ENCODE measurements around the gene TMEM171.

DNA sequence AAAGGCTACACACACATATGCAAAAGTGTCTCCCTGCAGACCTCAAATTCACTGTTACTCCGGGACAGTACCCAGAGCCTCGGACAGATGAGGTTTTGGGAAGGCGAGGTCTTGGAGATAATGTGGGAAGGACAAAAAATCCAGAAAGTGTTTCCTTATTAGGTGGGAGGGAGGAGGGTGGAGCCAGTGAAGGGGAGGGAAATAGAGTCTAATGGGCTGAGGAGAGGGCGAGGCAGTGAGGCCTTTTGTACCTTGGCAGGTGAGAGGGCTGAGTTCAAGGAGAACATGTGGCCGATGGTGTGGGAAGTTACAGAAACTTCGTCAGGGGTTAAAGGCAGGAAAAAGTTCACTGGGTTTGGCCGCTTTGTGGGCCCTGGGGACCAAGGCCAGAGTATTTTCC is 30.5 kb downstream of the TMEM171 start:
- TF ChIP-seq CTCF (IDR thresholded peaks at IDR 0.05) (no peak), SIN3A (IDR thresholded peaks at IDR 0.05; ENCODE audit: borderline replicate concordance, insufficient read depth, low read depth, low read length) (no peak), POLR2AphosphoS5 (IDR thresholded peaks at IDR 0.05; ENCODE audit: low read depth, low read length) (no peak)
- TF ChIP-seq, protein P1, sequence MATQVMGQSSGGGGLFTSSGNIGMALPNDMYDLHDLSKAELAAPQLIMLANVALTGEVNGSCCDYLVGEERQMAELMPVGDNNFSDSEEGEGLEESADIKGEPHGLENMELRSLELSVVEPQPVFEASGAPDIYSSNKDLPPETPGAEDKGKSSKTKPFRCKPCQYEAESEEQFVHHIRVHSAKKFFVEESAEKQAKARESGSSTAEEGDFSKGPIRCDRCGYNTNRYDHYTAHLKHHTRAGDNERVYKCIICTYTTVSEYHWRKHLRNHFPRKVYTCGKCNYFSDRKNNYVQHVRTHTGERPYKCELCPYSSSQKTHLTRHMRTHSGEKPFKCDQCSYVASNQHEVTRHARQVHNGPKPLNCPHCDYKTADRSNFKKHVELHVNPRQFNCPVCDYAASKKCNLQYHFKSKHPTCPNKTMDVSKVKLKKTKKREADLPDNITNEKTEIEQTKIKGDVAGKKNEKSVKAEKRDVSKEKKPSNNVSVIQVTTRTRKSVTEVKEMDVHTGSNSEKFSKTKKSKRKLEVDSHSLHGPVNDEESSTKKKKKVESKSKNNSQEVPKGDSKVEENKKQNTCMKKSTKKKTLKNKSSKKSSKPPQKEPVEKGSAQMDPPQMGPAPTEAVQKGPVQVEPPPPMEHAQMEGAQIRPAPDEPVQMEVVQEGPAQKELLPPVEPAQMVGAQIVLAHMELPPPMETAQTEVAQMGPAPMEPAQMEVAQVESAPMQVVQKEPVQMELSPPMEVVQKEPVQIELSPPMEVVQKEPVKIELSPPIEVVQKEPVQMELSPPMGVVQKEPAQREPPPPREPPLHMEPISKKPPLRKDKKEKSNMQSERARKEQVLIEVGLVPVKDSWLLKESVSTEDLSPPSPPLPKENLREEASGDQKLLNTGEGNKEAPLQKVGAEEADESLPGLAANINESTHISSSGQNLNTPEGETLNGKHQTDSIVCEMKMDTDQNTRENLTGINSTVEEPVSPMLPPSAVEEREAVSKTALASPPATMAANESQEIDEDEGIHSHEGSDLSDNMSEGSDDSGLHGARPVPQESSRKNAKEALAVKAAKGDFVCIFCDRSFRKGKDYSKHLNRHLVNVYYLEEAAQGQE (IDR thresholded peaks at IDR 0.05; ENCODE audit: insufficient read depth in 1 of 2, low read depth in 2 of 2, low read length in 1 of 2): no peak
